HG02981 (cell line): ENCODE results near the gene MRPS26.
"Not testable (repeated sequence)": the region's sequence is repeated elsewhere in the genome, so short reads cannot be mapped to it uniquely, and the experiment has no call there.

Experiments
- ATAC-seq: cut with Tn5 transposase; IDR thresholded peaks from one replicate; pipeline ENCODE4 v1.9.1; 2021; ENCODE audit warnings: mild to moderate bottlenecking, moderate library complexity; ENCODE audit not compliant: unreplicated experiment

Gene MRPS26

DNA sequence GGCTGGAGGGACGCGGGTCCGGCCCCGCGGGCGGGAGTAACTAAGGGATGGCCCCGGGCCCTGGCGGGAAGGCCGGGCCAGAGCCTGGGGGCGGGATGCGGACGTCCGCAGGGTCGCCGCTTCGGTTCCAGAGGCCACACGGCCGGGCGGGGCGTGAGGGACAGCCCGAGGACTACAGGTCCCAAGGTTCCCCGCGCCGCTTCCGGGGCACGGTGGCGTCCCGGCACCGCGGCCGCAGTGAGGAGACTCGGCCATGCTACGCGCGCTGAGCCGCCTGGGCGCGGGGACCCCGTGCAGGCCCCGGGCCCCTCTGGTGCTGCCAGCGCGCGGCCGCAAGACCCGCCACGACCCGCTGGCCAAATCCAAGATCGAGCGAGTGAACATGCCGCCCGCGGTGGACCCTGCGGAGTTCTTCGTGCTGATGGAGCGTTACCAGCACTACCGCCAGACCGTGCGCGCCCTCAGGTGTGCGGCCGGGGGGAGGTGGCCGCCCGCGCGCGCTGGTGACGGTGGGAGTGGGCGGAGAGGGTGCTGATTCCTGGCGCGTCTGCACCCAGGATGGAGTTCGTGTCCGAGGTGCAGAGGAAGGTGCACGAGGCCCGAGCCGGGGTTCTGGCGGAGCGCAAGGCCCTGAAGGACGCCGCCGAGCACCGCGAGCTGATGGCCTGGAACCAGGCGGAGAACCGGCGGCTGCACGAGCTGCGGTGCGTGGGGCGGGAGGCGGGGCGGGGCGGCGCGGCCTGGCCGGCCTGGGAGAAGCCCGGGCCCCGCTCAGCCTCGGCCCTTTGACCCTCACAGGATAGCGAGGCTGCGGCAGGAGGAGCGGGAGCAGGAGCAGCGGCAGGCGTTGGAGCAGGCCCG, at the start of gene MRPS26:
TSS of gene MRPS26 (plus strand) at position 237 of the 861 bp plus-strand sequence. CDS start at position 254, 17 bp downstream.
- ATAC-seq, result peak; percentile 84

DNA sequence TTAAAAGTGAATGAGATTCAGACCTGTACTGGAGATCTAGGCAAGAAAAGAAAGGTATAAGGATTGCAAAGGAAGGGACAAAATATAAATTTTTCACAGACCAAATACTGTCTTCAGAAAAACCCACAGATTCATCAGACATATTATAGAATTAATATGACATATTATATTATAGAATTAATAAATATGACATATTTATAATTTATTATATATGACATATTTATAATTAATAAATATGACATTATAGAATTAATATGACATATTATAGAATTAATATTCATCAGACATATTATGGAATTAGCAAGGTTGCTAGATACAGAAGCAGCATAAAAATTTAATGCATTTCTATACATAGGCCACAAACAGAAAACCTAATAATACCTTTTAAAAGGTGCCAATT, 47.1 kb upstream of the MRPS26 start:
- no peak for ATAC-seq

DNA sequence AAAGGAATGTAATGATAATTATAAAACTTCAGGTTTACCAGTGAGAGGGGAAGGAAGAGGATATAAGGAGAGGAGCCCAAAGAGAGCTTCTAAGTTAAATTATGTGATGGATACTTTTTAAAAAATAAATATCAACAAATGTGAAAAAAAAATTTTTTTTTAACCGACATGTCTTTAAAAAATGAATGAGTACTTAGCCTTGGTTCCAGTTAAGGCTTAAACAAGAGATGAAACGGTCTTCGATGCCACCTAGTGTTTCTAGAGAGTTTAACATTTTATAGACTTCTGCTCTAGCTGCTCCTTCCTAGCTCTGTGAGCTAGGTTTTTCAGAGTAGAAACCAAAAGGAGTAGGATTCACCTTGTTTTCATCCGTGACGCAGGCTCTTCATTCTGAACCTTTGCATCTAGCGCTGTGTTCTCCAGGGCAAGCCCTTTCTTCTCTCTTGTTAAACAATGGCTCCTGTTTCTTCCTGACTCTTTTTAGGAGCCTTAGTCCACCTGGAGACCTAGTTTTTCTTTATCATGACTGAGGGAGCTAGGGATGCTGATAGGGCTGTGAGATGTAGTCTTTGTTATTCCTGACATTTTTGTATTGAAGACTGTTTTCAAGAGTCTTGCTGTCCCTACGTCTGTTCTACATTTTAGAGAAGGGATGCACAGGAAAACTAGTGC, 44.9 kb upstream of the MRPS26 start:
- no peak for ATAC-seq

DNA sequence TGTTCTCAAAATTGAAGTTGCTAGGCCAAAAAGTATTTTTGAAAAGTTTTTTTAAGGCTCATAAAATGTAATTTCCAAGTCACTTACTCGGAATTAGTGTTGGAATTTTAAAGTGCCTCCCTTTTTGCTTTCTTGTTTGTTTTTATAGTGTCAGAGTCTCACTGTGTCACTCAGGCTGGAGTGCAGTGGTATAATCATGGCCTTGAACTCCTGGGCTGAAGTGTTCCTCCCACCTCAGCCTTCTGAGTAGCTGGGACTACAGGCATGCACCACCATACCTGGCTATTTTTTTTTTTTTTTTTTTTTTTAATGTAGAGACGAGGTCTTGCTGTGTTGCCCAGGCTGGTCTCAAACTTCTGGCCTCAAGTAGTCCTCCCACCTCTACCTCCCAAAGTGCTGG, 42.4 kb upstream of the MRPS26 start:
- ATAC-seq, result no peak

DNA sequence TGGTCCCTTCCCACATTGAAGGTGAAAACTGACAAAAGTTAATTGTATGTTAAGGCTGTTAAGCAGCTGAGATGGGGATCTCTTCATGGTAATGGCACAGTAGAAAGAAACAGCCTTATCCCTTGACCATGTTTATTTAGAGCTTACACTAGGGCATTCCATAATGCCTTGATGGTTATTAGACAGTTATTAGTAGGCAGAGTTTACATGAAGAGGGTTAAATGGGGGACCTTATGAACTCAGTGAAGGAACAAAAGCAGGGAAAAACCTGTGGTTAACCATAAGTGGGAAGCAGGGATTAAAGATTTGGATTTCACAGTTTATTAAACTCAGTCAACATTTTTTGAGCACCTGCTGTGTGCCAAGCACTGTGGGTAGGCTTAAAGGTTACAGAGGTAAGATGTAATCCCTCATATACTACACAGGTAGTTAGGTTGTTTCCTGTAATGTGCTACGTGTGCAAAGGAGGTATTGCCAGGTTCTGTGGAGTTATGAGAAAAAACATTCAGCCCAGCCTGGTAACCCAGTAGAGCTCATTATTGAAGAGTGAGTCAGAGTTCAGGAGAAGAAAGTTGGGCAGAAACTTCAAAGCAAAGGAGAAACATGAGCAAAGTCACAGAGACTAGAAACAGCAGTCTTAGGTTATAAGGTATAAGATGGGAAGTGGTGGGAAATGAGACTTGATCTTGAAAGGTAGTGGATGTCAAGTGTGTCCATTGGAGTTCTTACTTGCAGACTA, 34.7 kb upstream of the MRPS26 start:
- ATAC-seq, result no peak

DNA sequence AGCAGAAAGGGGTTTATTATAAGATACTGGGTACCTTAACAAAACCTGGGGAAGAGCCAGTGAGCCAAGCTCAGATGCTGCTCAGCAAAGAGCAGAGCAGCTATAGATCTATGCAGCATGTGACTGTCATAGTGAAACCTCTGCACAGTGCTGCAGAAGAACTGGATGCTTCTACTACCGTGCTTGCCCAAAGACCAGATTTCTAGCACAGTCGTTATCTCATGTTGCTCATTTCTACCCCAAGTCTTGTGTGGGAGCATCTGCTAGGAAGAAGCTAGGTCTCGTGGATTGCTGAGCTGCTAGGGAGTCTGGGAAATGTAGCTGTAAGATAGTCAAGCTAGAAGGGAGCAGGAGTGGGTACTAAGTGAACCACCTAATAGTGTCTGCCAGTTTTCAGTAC, 34.1 kb upstream of the MRPS26 start:
- no peak for ATAC-seq

DNA sequence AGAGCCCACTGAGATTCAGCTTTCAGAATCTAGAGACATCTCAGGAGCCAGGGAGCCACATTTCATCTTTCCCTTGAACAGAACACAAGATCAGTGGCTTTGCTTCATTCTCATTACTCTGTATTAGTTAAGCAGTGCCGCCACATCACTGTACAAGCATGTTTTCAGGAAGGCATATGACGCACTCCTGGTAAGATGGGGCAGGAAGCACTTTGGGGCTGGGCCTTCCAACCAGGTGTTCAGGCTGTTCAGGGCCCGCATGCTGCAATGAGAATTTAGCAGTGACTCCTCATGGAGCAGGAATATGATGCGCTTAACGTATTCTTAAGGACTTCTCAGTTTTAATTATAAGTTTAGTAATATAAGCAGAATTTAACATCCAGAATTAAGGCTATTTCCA, 32.1 kb upstream of the MRPS26 start:
- no peak for ATAC-seq

DNA sequence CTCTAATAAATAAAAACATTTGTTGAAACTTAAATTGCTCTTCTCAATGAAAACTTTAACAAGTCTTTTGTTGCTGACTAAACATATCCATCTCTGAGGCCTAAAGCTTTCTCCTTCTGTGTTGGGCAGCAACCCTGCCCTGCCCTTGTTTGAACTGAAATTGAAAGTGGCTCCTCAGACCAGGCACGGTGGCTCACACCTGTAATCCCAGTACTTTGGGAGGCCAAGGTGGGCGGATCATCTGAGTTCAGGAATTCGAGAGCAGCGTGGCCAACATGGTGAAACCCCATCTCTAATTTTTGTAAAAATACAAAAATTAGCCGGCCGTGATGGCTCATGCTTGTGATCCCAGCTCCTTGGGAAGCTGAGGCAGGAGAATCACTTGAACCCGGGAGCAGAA, 31.7 kb upstream of the MRPS26 start:
- no peak for ATAC-seq

DNA sequence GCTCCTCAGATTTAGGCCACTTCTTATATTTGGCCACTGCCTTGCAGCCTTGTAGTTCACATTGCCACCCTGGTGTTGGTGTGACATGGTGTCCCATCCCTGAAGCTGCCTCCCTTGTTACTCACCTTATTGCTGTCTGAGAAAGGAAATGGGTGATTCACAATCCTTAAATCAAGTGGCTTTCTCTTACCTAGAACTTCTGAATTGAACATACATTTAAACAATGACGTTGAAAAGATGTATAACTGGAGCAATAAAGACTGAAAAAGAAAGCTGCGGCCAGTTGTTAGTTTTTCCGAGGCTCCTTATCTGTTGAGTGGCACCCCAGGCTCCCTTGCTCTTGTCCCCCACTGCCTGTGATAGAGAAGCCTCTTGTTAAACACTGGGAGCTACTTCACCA, 31.2 kb upstream of the MRPS26 start:
- ATAC-seq, result no peak

DNA sequence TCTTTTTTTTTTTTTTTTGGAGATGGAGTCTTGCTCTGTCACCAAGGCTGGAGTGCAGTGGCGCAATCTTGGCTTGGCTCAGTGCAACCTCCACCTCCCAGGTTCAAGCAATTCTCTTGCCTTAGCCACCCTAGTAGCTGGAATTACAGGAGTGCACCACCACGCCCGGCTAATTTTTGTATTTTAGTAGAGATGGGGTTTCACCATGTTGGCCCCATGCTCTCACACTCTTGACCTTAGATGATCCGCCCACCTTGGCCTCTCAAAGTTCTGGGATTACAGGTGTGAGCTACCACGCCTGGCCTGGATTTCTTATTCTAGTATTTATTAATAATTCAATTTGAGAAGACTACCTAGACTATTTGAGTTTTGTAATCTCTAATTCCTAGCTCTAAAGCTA, 30.6 kb upstream of the MRPS26 start:
- not testable (repeated sequence) for ATAC-seq

DNA sequence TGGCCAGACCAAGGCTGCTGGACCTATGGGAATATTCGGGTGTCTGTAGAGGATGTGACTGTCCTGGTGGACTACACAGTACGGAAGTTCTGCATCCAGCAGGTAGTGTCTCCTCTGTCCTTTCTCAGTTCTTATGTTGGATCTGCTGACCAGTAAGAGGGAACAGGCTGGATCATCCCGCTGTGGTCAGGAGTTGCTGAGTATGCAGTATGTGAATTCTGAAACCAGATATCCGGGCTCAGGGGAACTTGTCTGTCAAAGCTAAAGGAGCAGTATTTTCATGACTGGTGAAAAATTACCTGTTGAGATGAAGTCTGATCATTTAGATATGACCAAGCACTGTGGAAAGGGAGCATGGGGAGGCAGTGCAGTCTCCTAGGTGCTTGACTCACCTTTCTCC, 24.5 kb upstream of the MRPS26 start:
- ATAC-seq, result no peak

DNA sequence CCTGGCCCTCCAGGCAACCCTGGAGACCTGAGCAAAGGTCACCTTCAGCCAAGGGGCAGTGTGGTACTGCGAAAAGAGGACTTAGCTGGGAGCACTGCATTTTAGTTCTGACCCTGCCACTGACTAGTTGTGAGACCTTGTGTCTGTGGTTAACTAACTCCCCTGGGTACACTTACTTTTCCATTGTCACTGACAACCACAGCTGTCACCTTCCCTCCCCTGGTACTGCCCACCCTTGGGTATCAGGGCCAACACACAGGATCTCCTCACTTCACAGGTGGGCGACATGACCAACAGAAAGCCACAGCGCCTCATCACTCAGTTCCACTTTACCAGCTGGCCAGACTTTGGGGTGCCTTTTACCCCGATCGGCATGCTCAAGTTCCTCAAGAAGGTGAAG, 24.1 kb upstream of the MRPS26 start:
- no peak for ATAC-seq

DNA sequence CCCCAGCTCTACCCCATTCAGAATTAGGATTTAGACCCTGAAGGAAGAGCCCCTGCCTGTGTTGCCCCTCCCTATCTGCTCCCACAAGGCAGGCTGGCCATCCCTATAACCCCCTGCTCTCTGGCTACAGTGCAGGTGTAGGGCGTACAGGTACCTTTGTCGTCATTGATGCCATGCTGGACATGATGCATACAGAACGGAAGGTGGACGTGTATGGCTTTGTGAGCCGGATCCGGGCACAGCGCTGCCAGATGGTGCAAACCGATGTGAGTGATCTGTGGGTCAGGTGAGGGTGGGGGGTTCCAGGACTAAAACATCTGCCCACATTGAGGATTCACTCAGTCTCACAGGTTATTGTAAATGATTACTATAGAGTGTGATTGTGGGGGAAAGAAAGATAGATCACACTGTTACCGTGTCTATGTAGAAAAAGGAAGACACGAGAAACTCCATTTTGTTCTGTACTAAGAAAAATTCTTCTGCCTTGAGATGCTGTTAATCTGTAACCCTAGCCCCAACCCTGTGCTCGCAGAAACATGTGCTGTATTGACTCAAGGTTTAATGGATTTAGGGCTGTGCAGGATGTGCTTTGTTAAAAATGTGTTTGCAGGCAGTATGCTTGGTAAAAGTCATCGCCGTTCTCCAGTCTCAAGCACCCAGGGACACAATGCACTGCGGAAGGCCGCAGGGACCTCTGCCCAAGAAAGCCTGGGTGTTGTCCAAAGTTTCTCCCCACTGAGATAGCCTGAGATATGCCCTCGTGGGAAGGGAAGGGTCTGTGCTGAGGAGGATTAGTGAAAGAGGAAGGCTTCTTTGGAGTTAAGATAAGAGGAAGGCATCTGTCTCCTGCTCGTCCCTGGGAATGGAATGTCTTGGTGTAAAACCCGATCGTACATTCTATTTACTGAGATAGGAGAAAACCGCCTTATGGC, 23.0 kb upstream of the MRPS26 start:
- ATAC-seq, result not testable (repeated sequence)

DNA sequence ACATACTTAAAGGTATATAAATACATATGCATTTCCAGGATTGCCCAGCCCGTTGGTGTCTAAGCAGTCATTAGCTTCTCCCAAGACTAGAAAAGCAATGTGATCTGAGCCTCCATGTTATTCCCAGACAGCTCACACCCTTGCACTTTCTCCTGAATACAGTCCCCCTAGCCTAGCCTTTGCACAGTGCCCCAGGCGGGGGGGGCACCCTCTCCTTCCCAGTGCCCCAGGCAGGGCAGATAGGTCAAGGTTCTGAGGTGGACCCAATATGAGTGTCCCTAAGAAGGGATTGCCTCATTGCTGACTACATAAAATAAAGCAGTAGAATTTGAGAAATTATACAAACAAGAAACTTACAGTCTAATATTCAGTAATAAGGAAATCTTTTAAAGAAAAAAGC, 17.9 kb upstream of the MRPS26 start:
- no peak for ATAC-seq

DNA sequence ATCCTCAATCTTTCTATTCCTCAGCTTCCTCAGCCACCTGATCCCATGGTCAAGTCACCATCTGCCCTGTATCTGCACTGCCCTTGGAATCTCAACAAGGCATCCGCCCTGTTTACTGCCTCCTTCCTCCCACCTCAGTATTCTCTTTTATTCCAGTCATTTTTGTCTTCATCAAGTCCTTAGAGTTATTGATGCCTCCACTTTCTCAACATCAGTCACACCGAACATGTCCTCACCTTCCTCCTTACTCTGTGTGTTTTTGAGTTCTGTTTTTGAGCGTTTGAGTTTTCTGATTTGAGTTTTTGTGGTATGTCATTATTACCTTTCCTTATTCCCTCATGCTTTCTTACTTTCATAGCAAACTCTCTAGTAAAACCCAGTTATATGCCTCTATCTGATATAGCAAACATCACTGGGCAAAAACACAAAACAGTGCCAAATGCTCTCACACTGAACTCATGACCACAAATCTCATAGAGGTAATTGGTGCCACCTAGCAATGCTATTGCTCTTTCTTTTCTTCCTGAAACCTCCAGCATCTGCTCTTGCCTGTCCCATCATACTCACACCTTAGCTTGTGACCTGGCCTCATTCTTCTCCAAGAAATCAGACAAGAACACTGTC, 14.2 kb upstream of the MRPS26 start:
- no peak for ATAC-seq

DNA sequence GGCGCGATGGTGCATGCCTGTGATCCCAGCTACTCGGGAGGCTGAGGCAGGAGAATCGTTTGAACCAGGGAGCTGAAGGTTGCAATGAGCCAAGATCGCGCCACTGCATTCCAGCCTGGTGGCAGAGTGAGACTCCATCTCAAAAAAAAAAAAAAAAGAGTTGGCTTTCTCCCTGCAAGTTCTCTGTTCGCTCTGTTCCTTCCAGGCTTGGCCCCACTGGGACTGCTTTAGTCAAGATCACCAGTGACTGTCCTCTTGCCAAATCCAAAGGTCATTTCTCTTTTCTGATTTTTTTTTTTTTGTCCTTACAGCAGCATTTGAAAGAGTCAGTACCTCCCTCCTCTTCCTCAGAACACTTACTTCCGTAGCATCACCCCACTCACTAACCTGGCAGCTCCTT, 13.2 kb upstream of the MRPS26 start:
- ATAC-seq, result no peak

DNA sequence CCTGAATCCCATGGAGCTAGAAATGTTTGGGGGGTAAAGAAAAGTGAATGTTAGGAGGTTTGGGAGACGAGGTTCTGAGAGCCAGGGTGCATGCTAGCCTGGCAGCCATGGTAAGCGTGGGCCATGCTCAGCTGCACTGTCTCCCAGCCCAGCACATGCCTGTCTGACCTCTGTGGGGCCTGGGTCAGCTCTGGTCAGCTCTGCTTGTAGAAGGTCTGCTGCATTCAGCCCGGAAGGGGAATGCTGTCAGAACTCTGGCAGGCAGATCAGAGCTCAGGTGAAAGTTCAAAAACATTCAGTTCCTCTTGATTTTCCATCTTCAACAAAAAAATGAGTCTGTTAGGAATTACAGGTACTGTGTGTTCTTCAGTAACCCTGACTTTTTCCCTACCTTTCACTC, 8.2 kb upstream of the MRPS26 start:
- no peak for ATAC-seq

DNA sequence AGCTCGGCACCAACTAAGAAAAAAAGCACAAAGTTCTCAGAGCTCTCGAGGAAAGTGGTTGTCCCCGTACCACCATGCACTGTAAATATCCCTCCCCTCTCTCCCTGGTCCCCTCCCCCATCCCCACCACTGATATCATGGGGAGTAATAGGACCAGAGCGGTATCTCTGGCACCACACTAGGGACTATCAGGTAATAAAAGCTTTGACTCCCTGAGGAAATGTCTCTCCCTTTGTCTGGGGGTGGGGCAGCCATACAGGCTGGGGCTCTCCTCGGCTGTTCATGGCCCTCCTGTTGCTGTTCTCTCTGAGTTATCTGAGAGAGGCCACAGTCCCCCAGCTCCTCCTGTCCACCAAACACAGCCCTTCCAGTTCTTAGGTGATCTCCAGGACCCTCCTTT, 7.4 kb upstream of the MRPS26 start:
- ATAC-seq, result no peak

DNA sequence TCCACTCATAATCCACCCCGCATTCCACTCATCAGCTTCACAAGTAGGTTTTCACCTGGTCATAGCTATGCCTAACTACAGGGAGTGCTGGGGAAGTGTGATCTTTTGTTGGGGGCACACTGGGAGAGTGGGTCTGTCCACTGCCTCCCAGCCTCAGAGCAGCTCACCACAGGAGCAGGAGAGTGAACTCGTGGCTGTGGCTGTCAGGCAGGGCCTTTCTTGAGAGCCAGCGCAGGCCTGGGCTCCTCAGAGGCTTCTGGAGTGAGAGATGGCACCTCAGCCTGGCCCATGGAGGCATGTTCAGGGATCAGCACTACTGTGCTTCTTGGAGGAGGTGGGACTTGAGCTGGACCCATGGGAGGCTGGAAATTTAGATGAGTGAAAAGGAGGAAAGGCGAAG, 6.4 kb upstream of the MRPS26 start:
- no peak for ATAC-seq

DNA sequence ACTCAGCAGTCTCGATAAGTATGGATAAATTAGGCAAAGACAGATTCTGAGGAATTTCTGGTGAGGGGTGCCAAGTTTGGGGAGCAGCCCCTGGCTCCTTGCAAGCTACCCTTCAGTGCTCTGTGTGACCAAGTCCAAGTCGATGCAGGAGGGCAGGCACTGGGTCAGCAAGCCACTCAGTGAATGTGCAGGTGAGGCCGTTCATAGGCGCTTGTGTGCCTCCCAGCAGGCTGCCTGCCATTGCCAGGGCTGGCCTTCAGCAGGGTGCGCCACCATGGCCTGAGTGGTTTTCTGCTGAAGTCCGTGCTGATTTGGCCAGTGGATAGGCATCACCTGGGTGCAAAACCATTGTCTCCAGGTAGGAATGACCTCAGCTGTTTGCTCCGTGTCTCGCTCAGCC, 5.8 kb upstream of the MRPS26 start:
- ATAC-seq, result no peak
